GM13976 (cell line): Measurements from ENCODE around the gene OSBPL9.
"Not testable (repeated sequence)": the region's sequence is repeated elsewhere in the genome, so short reads cannot be mapped to it uniquely, and the experiment has no call there.

Experiments
- DNase-seq: peaks from one replicate; pipeline ENCODE4 v3.0.0; 2012; ENCODE audit warnings: low spot score
- CTCF ChIP-seq: IDR thresholded peaks from 2 replicates; pipeline ENCODE4 v1.5.1; 2012; ENCODE audit warnings: borderline replicate concordance, mild to moderate bottlenecking; ENCODE audit not compliant: insufficient read depth; ENCODE audit errors: extremely low read depth, missing control alignments, control extremely low read depth
- in situ Hi-C: fragments of 300-500 bp; cut with MboI; formaldehyde crosslinking; loops from one replicate; pipeline ENCODE4 v1.12.0; 2022; ENCODE audit warnings: low sequenced_read_pairs, mixed read lengths, inconsistent platforms; ENCODE audit not compliant: unreplicated experiment

OSBPL9 gene

GRCh38 chr1:51799372-51799771 is 182.5 kb downstream of the OSBPL9 start:
- in situ Hi-C loops, result no loop called here
- DNase-seq, result no peak
- no peak for TF ChIP-seq CTCF

GRCh38 chr1:51814513-51814912 is 197.6 kb downstream of the OSBPL9 start:
- DNase-seq, result no peak
- TF ChIP-seq CTCF, result no peak
- in situ Hi-C loops, result no loop called here

GRCh38 chr1:51818487-51818886 is 201.6 kb downstream of the OSBPL9 start:
- in situ Hi-C loops, result no loop called here
- no peak for TF ChIP-seq CTCF
- no peak for DNase-seq

- DNase-seq, in situ Hi-C loops: not testable (repeated sequence)
Measured at GRCh38 chr1:51819021-51819420, 202.1 kb downstream of the OSBPL9 start.

GRCh38 chr1:51819810-51820209 is 202.9 kb downstream of the OSBPL9 start:
- TF ChIP-seq CTCF, result no peak
- no peak for DNase-seq
- in situ Hi-C loops, result no loop called here

- in situ Hi-C loops, result no loop called here
Measured at GRCh38 chr1:51829058-51829457, 212.2 kb downstream of the OSBPL9 start.

GRCh38 chr1:51833700-51834099 is 216.8 kb downstream of the OSBPL9 start:
- DNase-seq, result no peak
- in situ Hi-C loops, result no loop called here
- TF ChIP-seq CTCF, result no peak

More at GRCh38 chr1:51829058-51829457, 212.2 kb downstream of the OSBPL9 start:
- no peak for TF ChIP-seq CTCF
- no peak for DNase-seq

- TF ChIP-seq CTCF, result no peak
- in situ Hi-C loops, result no loop called here
- no peak for DNase-seq
Measured at GRCh38 chr1:51837243-51837642, 220.4 kb downstream of the OSBPL9 start.
